ENCODE results near the gene SOS2.

Gene SOS2

DNA sequence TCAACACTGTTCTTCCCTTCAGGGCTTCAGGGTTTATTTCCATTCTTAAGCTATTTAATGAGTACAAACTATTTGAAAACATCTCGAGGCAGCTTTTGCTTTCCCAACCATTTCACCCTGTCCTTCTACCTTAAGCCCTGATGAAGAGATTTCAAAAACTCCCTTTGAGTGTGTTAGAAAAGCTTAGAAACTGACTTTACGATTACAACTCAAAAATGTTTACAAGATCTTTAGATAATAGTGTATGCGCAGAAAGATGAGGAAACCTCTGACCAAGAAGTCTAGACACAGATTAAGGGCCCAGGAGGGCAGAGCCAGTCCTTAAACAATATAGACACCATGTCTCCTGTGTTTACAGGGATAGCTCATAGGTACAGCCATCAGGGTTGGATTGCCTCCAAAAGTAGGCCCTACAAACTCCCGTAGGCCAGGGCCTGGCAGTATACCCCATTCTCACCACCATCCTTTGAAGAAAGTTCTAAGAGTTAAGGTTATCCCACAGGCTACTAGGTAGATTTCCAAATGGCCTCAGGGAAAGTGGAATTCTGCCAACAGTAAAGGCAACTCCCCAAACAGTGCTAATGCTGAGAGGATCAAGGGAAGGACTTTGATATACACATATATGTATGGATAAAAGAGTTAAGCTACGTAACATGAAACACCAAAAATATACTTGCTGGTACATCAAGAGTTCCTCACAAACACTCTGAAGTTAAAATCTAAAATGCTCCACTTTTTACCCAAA is 11.4 kb upstream of the SOS2 start:
- no peak for TF ChIP-seq CTCF (IDR thresholded peaks at IDR 0.05; ENCODE audit: low read depth, low read length)
- H3K4me3 ChIP-seq (ENCODE audit: low read depth, low read length), result no peak overlapping the region
- no peak for DNase-seq
- H3K27me3 ChIP-seq, result no peaks in the 10 kb centered on the region
- no peaks in the 10 kb centered on the region for H3K36me3 ChIP-seq
- no peaks in the 10 kb centered on the region for H3K9me3 ChIP-seq
- no peaks in the 10 kb centered on the region for H3K4me1 ChIP-seq

DNA sequence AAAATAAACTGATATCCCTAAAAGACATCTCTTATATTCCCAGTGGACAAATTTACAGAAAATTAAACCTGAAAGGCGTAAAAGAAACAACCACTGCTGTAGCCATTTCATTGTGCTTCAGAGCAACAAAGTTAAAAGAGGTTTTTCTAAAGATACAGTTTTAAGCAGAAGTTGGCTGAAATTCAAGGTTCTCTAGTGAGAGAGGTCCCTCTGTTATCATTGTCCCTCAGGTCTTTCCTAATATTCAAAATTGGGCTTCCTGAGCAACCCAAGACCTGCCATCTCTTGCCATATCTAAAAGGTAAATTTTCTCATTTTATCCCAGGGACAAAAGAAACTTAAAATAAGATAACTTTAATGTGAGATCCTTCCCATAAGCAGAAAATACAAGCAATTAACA is 10.7 kb upstream of the SOS2 start:
- Histone ChIP-seq H3K9me3 (no peaks in the 10 kb centered on the region), H3K36me3 (no peaks in the 10 kb centered on the region), H3K4me3 (ENCODE audit: low read depth, low read length) (no peak overlapping the region), H3K4me1 (no peaks in the 10 kb centered on the region), H3K27me3 (no peaks in the 10 kb centered on the region)
- DNase-seq, result no peak
- TF ChIP-seq CTCF (IDR thresholded peaks at IDR 0.05; ENCODE audit: low read depth, low read length), result no peak

DNA sequence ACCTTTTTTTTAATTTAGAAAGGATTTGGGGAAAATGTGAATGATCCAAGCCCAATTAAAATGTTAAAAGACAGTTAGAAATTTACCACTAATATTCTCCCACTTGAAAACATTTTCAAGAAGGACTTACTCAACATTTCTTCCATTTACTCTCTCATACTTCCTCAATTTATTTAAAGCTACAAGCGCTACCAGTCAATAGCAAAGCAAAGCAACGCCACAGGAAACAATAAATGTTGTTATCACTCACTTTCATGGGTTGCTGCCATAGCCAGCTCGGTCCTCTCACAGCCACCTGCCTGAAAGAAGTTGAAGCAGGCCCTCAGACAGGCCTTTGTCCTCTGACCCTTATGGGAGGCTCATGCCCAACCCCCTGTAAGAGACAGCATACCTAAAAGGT is 6.0 kb upstream of the SOS2 start:
- DNase-seq, result no peak
- no peak for TF ChIP-seq CTCF (IDR thresholded peaks at IDR 0.05; ENCODE audit: low read depth, low read length)
- Histone ChIP-seq H3K9me3 (no peaks in the 10 kb centered on the region), H3K27me3 (no peaks in the 10 kb centered on the region), H3K4me1 (no peaks in the 10 kb centered on the region), H3K36me3 (no peaks in the 10 kb centered on the region), H3K4me3 (ENCODE audit: low read depth, low read length) (no peak overlapping the region)

GRCh38 chr14:50233951-50234250 is 2.5 kb upstream of the SOS2 start:
- Histone ChIP-seq H3K27me3 (no peaks in the 10 kb centered on the region), H3K36me3 (no peaks in the 10 kb centered on the region), H3K4me1 (no peaks in the 10 kb centered on the region), H3K9me3 (no peaks in the 10 kb centered on the region), H3K4me3 (ENCODE audit: low read depth, low read length) (no peak overlapping the region)
- no peak for DNase-seq
- no peak for TF ChIP-seq CTCF (IDR thresholded peaks at IDR 0.05; ENCODE audit: low read depth, low read length)

GRCh38 chr14:50233166-50233950 is 2.0 kb upstream of the SOS2 start:
- Histone ChIP-seq H3K4me3 (ENCODE audit: low read depth, low read length) (no peak overlapping the region), H3K4me1 (no peaks in the 10 kb centered on the region), H3K9me3 (no peaks in the 10 kb centered on the region), H3K36me3 (no peaks in the 10 kb centered on the region), H3K27me3 (no peaks in the 10 kb centered on the region)
- TF ChIP-seq CTCF (IDR thresholded peaks at IDR 0.05; ENCODE audit: low read depth, low read length), result no peak
- no peak for DNase-seq

GRCh38 chr14:50232276-50232642 is 881 bp upstream of the SOS2 start:
- Histone ChIP-seq H3K27me3 (no peaks in the 10 kb centered on the region), H3K9me3 (no peaks in the 10 kb centered on the region), H3K4me1 (no peaks in the 10 kb centered on the region), H3K4me3 (ENCODE audit: low read depth, low read length) (peak overlapping the region; percentile 96), H3K36me3 (no peaks in the 10 kb centered on the region)
- no peak for DNase-seq
- no peak for TF ChIP-seq CTCF (IDR thresholded peaks at IDR 0.05; ENCODE audit: low read depth, low read length)

All from BE2C (cell line).